ENCODE measurements around the gene OR9Q2.

- no peak for TF ChIP-seq CTCF (conservative IDR thresholded peaks at IDR 0.05)
- TF ChIP-seq ZFX (IDR thresholded peaks at IDR 0.05): no peak
Observed at GRCh38 chr11:58216476-58216875, 27.6 kb downstream of the OR9Q2 start.
